Neural cell (in vitro differentiated cells): Measurements from ENCODE around the gene ATF2. TPM values are rescaled to one million over a fixed set of nuclear protein-coding genes. Genes with fewer than 3 reads are reported as not detected.

ENCODE experiments used
- H2AFZ ChIP-seq: fragments of 200-600, 300-800 bp; sonication (generic), shearing (Covaris generic); 2 replicates; pipeline ENCODE4 v1.6.0; 2014; ENCODE audit warnings: low read depth, mild to moderate bottlenecking, antibody characterized with exemption, low read length, moderate library complexity
- H3F3A ChIP-seq: fragments of 200-600 bp; shearing (Covaris generic); 2 replicates; pipeline ENCODE4 v1.6.1; 2016; ENCODE audit warnings: mild to moderate bottlenecking, moderate library complexity, mixed read lengths, antibody characterized with exemption, low read length; ENCODE audit not compliant: insufficient read depth, poor library complexity, severe bottlenecking
- H3K27ac ChIP-seq: fragments of 200-600, 300-800 bp; sonication (generic), shearing (Covaris generic); 2 replicates; pipeline ENCODE4 v1.5.1; 2014; ENCODE audit warnings: mild to moderate bottlenecking, low read length, moderate library complexity
- H3K27me3 ChIP-seq: fragments of 300-800, 200-600 bp; sonication (generic), shearing (Covaris generic); 2 replicates; pipeline ENCODE4 v1.6.0; 2014; ENCODE audit warnings: mild to moderate bottlenecking, low read depth, low read length, moderate library complexity; ENCODE audit not compliant: insufficient read depth
- H3K36me3 ChIP-seq: fragments of 300-800, 200-600 bp; sonication (generic), shearing (Covaris generic); 2 replicates; pipeline ENCODE4 v1.5.1; 2014; ENCODE audit warnings: mild to moderate bottlenecking, antibody characterized with exemption, low read length, moderate library complexity; ENCODE audit not compliant: insufficient read depth
- H3K4me2 ChIP-seq: fragments of 300-800, 200-600 bp; sonication (generic), shearing (Covaris generic); 2 replicates; pipeline ENCODE4 v1.6.0; 2014; ENCODE audit warnings: mild to moderate bottlenecking, low read length
- H3K4me3 ChIP-seq: fragments of 300-800, 200-600 bp; sonication (generic), shearing (Covaris generic); 2 replicates; pipeline ENCODE4 v1.5.1; 2014; ENCODE audit warnings: mild to moderate bottlenecking, low read length, moderate library complexity
- H3K79me2 ChIP-seq: fragments of 200-600 bp; shearing (Covaris generic); replicated peaks from 2 replicates; pipeline ENCODE4 v1.6.0; 2014; ENCODE audit warnings: mild to moderate bottlenecking, low read length, moderate library complexity; ENCODE audit not compliant: insufficient read depth
- H3K9ac ChIP-seq: fragments of 300-800, 200-600 bp; sonication (generic), shearing (Covaris generic); 2 replicates; pipeline ENCODE4 v1.6.1; 2016; ENCODE audit warnings: mild to moderate bottlenecking, low read length, mixed read lengths
- H3K9me2 ChIP-seq: fragments of 200-600 bp; shearing (Covaris generic); 2 replicates; pipeline ENCODE4 v1.6.1; 2016; ENCODE audit warnings: mild to moderate bottlenecking, low read length, mixed read lengths; ENCODE audit not compliant: insufficient read depth
- H3K9me3 ChIP-seq: fragments of 200-600, 300-800 bp; sonication (generic), shearing (Covaris generic); 2 replicates; pipeline ENCODE4 v1.6.1; 2016; ENCODE audit warnings: mild to moderate bottlenecking, mixed run types, low read length, moderate library complexity, mixed read lengths
- H4K20me1 ChIP-seq: fragments of 200-600 bp; shearing (Covaris generic); 2 replicates; pipeline ENCODE4 v1.6.1; 2016; ENCODE audit warnings: mild to moderate bottlenecking, mixed run types; ENCODE audit not compliant: insufficient read depth
- EP300 ChIP-seq: fragments of 450-650 bp; conservative IDR thresholded peaks from 2 replicates; pipeline ENCODE4 v1.6.1; 2014; ENCODE audit warnings: antibody characterized with exemption, mild to moderate bottlenecking, moderate library complexity; ENCODE audit not compliant: poor library complexity, severe bottlenecking
- EZH2 ChIP-seq: fragments of 200-600, 300-800 bp; shearing (Covaris generic), sonication (generic); IDR thresholded peaks from 2 replicates; pipeline ENCODE4 v1.6.1; 2014; ENCODE audit warnings: antibody characterized with exemption, low read length, borderline replicate concordance, mild to moderate bottlenecking; ENCODE audit not compliant: insufficient read depth, poor library complexity, severe bottlenecking
- MXI1 ChIP-seq: fragments of 450-650 bp; conservative IDR thresholded peaks from 2 replicates; pipeline ENCODE4 v1.6.1; 2014; ENCODE audit warnings: antibody characterized with exemption, mild to moderate bottlenecking; ENCODE audit not compliant: poor library complexity, severe bottlenecking
- POLR2AphosphoS5 ChIP-seq: IDR thresholded peaks from 2 replicates; pipeline ENCODE4 v1.6.1; 2012
- RAD21 ChIP-seq: fragments of 450-650 bp; conservative IDR thresholded peaks from 2 replicates; pipeline ENCODE4 v1.6.1; 2014; ENCODE audit warnings: antibody characterized with exemption, mild to moderate bottlenecking, moderate library complexity
- SMC3 ChIP-seq: fragments of 450-650 bp; conservative IDR thresholded peaks from 2 replicates; pipeline ENCODE4 v1.6.1; 2014; ENCODE audit warnings: antibody characterized with exemption, mild to moderate bottlenecking, moderate library complexity; ENCODE audit not compliant: poor library complexity
- TAF1 ChIP-seq: IDR thresholded peaks from 2 replicates; pipeline ENCODE4 v1.6.1; 2012; ENCODE audit warnings: low read depth
- polyA plus RNA-seq: library from polyadenylated mRNA; depleted of rRNA; stranded (reverse); fragments of >200 nt; gene quantifications from 2 replicates; pipeline ENCODE4 v1.2.3, GENCODE V29; 2014
- TF ChIP-seq, protein P1 (sequence below): IDR thresholded peaks from 2 replicates; pipeline ENCODE4 v1.6.1; 2012; ENCODE audit warnings: borderline replicate concordance
- TF ChIP-seq, protein P2 (sequence below): fragments of 450-650 bp; IDR thresholded peaks from 2 replicates; pipeline ENCODE4 v1.5.1; 2014; ENCODE audit warnings: antibody characterized with exemption, mild to moderate bottlenecking, moderate library complexity; ENCODE audit not compliant: poor library complexity, severe bottlenecking

Gene ATF2
- polyA plus RNA-seq, 1 donor from 2014 or later = 93.4 TPM

DNA sequence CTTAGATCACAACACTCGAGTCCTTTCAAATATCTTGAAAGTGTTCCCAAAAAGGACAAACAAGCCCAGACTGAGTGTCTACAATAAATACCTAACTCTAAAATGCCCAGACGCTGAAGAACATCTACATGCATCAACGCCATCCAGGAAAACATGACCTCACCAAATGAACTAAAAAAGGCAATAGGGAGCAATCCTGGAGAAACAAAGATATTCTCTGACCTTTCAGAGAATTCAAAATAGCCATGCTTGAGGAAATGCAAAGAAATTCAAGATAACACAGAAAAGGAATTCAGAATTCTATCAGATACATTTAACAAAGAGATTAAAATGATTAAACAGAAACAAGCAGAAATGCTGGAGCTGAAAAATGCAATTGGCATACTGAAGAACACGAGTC lies 101.6 kb downstream of the ATF2 start:
- Histone ChIP-seq H3K9ac (no peak overlapping the region), H3K27ac (no peak overlapping the region), H3K9me2 (no peaks in the 10 kb centered on the region), H3F3A (no peaks in the 10 kb centered on the region), H3K36me3 (no peaks in the 10 kb centered on the region), H3K4me2 (no peak overlapping the region), H4K20me1 (no peaks in the 10 kb centered on the region), H3K27me3 (no peaks in the 10 kb centered on the region), H2AFZ (no peak overlapping the region), H3K79me2 (no peaks in the 10 kb centered on the region), H3K4me3 (no peak overlapping the region), H3K9me3 (no peaks in the 10 kb centered on the region)
- TF ChIP-seq EP300 = no peak
- no peak for TF ChIP-seq TAF1
- TF ChIP-seq RAD21 = no peak
- TF ChIP-seq, protein P1, sequence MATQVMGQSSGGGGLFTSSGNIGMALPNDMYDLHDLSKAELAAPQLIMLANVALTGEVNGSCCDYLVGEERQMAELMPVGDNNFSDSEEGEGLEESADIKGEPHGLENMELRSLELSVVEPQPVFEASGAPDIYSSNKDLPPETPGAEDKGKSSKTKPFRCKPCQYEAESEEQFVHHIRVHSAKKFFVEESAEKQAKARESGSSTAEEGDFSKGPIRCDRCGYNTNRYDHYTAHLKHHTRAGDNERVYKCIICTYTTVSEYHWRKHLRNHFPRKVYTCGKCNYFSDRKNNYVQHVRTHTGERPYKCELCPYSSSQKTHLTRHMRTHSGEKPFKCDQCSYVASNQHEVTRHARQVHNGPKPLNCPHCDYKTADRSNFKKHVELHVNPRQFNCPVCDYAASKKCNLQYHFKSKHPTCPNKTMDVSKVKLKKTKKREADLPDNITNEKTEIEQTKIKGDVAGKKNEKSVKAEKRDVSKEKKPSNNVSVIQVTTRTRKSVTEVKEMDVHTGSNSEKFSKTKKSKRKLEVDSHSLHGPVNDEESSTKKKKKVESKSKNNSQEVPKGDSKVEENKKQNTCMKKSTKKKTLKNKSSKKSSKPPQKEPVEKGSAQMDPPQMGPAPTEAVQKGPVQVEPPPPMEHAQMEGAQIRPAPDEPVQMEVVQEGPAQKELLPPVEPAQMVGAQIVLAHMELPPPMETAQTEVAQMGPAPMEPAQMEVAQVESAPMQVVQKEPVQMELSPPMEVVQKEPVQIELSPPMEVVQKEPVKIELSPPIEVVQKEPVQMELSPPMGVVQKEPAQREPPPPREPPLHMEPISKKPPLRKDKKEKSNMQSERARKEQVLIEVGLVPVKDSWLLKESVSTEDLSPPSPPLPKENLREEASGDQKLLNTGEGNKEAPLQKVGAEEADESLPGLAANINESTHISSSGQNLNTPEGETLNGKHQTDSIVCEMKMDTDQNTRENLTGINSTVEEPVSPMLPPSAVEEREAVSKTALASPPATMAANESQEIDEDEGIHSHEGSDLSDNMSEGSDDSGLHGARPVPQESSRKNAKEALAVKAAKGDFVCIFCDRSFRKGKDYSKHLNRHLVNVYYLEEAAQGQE = no peak
- TF ChIP-seq MXI1 = no peak
- TF ChIP-seq, protein P2, sequence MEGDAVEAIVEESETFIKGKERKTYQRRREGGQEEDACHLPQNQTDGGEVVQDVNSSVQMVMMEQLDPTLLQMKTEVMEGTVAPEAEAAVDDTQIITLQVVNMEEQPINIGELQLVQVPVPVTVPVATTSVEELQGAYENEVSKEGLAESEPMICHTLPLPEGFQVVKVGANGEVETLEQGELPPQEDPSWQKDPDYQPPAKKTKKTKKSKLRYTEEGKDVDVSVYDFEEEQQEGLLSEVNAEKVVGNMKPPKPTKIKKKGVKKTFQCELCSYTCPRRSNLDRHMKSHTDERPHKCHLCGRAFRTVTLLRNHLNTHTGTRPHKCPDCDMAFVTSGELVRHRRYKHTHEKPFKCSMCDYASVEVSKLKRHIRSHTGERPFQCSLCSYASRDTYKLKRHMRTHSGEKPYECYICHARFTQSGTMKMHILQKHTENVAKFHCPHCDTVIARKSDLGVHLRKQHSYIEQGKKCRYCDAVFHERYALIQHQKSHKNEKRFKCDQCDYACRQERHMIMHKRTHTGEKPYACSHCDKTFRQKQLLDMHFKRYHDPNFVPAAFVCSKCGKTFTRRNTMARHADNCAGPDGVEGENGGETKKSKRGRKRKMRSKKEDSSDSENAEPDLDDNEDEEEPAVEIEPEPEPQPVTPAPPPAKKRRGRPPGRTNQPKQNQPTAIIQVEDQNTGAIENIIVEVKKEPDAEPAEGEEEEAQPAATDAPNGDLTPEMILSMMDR = no peak
- no peak for TF ChIP-seq POLR2AphosphoS5
- TF ChIP-seq EZH2 = no peak
- TF ChIP-seq SMC3 = no peak

DNA sequence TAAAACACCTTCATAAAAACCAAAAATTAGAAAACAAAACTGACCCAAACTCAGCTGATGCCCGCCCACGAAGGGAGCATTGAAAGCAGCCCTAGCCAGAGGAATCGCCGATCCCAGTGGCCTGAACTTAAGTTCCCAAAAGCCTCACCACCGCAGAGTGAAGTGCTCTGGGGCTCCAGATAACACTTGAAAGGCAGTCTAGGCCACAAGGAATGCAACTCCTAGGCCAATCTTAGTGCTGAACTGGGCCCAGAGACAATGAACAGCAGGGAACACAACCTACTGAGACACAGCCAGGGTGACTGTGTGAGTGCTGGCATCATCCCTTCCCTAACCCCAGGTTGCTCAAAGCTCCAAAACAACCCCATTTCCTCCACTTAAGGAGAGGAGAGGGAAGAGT lies 103.2 kb downstream of the ATF2 start:
- H4K20me1 ChIP-seq = no peaks in the 10 kb centered on the region
- no peak overlapping the region for H2AFZ ChIP-seq
- no peak overlapping the region for H3K4me3 ChIP-seq
- H3F3A ChIP-seq = no peaks in the 10 kb centered on the region
- no peaks in the 10 kb centered on the region for H3K9me2 ChIP-seq
- H3K4me2 ChIP-seq = no peak overlapping the region
- no peak overlapping the region for H3K9ac ChIP-seq
- no peak overlapping the region for H3K27ac ChIP-seq
- H3K9me3 ChIP-seq = no peaks in the 10 kb centered on the region
- H3K27me3 ChIP-seq = no peaks in the 10 kb centered on the region
- H3K36me3 ChIP-seq = no peaks in the 10 kb centered on the region
- no peak for TF ChIP-seq TAF1
- TF ChIP-seq, protein P2 = no peak
- no peak for TF ChIP-seq EP300
- no peak for TF ChIP-seq MXI1
- TF ChIP-seq EZH2 = no peak
- TF ChIP-seq POLR2AphosphoS5 = no peak
- TF ChIP-seq SMC3 = no peak
- no peak for TF ChIP-seq RAD21
- TF ChIP-seq, protein P1 = no peak
- H3K79me2 ChIP-seq = no peaks in the 10 kb centered on the region
